Measurements from ENCODE around the gene FKBP2.

FKBP2 gene

DNA sequence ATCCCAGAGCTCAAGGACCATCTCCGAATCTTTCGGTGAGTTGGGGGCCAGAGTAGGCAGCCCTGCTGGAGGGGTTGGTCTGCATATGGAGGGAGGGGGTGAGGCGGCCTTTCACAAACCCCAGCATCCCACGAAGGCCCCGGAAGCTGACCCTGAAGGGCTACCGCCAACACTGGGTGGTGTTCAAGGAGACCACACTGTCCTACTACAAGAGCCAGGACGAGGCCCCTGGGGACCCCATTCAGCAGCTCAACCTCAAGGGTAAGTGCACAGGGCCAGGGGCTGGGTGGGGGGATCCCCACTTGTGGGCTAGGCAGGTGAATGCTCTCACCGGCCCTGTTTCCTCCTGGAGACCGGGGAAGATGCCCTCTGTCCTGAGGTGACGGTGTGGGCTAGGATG lies 21.1 kb upstream of the FKBP2 start:
- DNase-seq (ENCODE audit: low spot score) = no peak

DNA sequence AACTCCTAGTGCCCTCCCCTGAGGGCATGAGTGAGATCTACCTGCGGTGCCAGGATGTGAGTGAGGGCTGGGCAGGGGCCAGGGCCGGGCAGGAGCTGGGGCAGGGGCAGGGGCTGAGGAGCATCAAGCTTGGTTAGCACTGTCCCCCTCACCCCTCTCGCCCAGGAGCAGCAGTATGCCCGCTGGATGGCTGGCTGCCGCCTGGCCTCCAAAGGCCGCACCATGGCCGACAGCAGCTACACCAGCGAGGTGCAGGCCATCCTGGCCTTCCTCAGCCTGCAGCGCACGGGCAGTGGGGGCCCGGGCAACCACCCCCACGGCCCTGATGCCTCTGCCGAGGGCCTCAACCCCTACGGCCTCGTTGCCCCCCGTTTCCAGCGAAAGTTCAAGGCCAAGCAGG lies 20.6 kb upstream of the FKBP2 start:
- DNase-seq (ENCODE audit: low spot score) = no peak

DNA sequence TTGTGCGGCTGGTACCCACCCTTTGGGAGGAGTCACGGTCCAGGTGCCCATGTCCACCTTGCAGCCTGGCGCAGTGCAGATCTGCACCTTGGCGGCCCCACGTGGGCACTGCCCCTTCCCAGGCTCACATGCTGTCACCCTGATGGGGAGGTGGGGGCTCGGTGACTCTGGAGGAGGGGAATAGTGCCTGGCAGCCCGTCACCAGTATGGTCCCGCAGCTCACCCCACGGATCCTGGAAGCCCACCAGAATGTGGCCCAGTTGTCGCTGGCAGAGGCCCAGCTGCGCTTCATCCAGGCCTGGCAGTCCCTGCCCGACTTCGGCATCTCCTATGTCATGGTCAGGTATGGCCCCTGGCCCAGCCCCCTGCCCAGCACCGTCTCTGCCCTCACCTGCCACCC lies 20.1 kb upstream of the FKBP2 start:
- no peak for DNase-seq (ENCODE audit: low spot score)

DNA sequence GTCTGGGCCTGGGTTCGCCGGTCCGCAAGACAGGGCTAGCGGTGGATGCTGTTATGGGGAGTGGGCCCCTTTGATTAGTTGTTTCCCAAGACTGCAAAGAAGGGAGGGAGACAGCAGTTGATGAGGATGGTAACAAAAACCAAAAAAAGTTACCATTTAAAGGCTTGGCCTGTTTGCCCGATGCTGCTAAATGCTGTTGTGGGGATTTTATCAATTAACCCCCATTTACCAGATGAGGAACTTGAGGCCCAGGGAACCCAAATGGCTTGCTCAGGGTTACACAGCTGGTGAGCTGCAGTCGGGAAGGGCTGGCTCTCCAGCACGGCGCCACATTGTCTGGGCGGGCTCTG lies 18.3 kb upstream of the FKBP2 start:
- DNase-seq (ENCODE audit: low spot score) = no peak

DNA sequence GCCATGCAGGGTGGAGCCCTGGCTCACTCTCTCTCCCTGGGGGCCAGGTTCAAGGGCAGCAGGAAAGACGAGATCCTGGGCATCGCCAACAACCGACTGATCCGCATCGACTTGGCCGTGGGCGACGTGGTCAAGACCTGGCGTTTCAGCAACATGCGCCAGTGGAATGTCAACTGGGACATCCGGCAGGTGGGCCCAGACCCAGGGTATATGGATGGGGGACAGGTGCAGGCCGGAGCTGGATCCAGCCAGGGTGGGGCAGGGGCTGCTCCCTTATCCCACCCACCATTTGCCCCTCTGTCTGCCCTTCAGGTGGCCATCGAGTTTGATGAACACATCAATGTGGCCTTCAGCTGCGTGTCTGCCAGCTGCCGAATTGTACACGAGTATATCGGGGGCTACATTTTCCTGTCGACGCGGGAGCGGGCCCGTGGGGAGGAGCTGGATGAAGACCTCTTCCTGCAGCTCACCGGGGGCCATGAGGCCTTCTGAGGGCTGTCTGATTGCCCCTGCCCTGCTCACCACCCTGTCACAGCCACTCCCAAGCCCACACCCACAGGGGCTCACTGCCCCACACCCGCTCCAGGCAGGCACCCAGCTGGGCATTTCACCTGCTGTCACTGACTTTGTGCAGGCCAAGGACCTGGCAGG lies 17.8 kb upstream of the FKBP2 start:
- no peak for DNase-seq (ENCODE audit: low spot score)

DNA sequence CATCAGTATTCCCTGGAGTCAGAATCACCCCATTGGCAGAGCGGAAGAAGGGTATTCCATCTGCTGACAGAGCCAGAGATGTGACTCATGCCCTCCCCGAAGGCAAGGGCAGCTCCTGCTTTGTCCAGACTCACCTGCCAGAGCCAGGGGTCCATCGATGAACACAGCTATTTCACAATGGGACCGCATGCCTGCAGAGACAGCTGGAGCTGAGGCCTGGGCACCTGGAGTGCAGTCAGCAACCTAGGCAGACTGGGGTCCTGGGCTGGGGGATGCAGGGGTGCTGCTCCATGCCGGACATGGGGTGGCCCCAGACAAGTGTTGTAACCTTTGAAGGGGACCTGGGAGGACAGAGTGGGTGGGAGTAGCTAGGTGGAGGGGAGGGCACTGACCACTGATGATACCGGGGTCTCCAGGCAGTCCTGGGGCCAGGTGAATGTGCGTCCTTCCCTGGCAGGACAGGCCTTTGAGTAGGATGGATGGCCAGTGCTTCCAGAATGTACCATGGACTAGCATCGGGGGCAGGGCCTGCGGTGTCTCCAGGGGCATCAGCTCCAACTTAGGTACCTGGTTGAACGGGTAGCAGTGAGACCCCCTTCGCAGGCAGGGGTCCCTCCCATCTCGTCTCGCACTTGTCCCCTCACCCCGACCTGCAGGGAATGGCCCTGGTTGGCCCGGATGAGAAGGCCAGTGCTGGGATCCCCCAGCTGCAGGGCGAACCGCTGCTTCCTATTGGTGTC lies 16.6 kb upstream of the FKBP2 start:
- DNase-seq (ENCODE audit: low spot score) = no peak

DNA sequence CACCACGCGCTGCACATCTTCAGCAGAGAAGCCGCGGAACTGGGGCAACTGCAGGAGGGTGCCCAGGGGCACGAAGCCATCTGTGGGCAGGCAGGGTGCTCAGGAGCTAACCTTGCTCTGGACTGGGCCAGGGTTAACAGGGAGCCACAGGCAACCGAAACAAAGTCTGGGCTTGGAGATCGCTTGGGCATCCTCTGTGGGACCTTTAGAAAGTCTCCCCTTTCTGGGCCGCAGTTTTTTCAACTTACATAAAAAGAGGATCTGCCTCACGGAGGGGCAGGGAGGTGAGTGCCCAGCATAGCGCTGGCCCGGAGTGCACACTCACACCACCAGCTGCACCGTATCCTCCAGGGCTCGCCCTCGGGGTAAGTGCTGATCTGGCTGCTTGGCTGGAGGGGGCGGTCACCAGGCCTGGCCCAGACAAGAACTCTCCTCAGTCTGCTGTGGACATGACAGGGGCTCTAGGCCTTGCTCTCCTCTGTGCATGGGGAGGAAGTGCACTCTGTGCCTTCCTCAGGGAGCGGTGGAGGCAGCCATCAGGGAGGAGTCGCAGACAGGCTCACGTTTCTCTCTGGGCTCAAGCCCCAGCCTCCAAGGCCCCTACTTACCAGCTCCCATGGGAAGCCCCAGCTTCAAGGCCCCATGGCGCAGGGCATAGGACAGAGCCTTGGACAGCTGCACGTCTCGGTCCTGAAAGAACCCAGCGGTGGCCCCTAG lies 15.8 kb upstream of the FKBP2 start:
- DNase-seq (ENCODE audit: low spot score) = no peak

DNA sequence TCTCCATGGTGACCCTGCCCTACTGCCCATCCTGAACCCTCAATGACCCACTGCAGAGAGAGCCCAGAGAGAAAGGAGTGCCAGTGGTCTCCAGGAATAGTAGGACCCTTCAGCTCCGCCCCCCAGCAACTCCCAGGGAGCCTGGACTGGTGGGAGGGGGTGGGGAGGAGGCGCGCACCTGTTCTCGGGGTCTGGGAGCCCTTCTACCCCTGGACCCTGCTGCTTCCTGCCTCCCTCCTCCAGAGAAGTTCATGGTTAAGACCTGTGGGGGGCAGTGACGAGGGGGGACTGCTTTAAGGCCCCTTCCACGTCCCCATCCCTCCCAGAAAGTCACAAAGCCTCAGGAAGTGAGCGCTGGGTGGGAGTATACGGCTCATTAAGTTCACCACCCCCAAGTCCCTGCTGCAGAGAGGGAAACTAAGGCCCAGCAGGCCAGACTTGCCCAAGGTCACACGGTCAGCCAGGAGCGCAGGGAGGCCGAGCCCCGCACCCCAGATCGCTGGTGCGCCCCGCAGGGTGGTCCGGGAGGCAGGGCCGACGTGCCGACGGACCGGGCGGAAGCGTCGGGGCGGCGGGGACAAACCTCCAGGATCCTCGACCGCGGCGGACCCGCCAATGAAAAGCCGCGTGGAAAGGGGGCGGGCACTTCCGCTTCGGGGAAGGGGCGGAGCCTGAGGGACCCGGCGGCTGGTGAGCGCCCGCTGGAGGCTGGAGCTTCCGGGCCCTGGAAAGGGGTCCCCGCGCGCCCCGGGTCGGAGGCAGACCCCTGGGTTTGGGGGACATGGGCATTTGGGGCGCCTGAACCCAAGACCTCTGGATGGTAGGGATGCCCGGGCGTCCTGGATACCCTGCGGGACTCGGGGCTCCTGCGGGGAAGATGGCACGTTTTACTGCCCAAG lies 15.0 kb upstream of the FKBP2 start, which contains the start of the genes NUDT22 and TRPT1:
Gene NUDT22, plus strand, starts transcription at position 667 of the 899 bp plus-strand sequence. CDS start 379 bp downstream, outside the sequence.
Gene TRPT1, minus strand, starts transcription at position 579 of the 899 bp plus-strand sequence. Its CDS starts 326 bp downstream, at position 253.
- peak; percentile 96 for DNase-seq (ENCODE audit: low spot score)

DNA sequence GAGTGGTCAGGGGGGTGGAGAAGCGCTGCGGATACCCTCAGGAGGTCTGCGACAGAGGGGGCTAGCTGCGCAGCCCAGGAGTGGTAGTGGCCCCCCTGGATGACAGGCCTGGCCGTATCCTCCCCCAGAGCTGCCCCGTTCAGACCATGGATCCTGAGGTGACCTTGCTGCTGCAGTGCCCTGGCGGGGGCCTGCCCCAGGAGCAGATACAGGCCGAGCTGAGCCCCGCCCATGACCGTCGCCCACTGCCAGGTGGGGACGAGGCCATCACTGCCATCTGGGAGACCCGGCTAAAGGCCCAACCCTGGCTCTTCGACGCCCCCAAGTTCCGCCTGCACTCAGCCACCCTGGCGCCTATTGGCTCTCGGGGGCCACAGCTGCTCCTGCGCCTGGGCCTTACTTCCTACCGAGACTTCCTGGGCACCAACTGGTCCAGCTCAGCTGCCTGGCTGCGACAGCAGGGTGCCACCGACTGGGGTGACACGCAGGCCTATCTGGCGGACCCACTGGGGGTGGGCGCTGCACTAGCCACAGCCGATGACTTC lies 14.3 kb upstream of the FKBP2 start:
- DNase-seq (ENCODE audit: low spot score) = peak; percentile 54

DNA sequence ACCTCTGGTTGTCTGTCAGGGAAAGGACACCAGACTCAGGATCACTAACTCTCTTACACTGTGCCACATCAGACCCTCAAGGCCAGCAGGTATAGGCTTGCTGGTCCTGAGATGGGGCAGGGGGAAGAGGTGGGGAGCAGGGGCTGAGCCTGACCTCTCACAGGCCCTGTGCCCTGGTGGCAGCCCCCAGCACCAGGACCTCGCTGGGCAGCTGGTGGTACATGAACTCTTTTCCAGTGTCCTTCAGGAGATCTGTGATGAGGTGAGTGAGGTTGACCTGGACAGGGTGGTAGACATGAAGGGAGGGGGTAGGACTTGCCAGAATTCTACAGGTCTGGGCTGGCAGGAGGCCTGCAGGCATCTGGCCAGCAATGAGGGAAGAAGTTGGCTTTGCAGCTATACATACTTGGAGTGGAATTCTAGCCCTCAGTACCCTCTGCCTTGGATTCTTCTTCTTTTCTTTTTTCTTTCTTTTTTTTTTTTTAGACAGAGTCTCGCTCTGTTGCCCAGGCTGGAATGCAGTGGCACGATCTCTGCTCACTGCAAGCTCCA lies 13.4 kb upstream of the FKBP2 start:
- DNase-seq (ENCODE audit: low spot score) = no peak

DNA sequence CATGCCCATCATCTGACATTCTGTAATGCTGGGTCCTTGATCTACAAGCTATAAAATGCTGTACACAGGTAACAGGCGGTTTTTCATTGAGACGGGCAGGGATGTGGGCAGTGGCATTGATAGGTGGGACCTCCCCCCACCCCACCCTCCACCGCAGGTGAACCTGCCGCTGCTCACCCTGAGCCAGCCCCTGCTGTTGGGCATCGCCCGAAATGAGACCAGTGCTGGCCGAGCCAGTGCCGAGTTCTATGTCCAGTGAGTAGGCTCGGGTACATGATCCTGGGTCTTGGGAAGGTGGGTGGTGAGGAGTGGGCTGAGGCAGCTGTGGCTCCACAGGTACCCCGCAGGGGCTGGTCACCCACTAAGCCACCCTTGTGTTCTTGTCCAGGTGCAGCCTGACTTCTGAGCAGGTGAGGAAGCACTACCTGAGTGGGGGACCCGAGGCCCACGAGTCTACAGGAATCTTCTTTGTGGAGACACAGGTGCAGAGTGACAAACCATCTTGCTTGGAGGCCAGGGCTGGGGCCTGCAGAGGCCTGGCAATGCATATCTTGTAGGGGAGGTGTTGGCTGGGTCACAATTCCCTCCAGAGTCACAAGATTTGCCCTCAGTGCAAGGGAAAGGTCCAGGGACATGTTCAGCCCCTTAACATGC lies 11.7 kb upstream of the FKBP2 start:
- no peak for DNase-seq (ENCODE audit: low spot score)

DNA sequence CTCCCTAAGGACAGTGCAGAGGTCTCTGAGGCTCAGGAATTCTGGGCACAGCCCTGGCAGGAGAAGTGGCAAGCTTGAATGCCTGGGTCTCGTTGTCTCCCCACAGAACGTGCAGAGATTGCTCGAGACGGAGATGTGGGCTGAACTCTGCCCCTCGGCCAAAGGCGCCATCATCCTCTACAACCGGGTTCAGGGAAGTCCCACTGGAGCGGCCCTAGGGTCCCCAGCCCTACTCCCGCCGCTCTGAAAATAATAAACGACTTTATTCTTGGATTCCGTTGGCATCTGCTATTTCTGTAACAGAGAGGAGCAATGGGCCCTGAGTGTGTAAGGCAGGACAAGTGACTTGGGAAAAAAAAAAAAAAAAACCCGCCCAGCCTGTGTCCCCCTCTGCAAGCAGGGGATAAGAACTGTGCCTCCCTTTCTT lies 11.1 kb upstream of the FKBP2 start:
- DNase-seq (ENCODE audit: low spot score) = no peak

DNA sequence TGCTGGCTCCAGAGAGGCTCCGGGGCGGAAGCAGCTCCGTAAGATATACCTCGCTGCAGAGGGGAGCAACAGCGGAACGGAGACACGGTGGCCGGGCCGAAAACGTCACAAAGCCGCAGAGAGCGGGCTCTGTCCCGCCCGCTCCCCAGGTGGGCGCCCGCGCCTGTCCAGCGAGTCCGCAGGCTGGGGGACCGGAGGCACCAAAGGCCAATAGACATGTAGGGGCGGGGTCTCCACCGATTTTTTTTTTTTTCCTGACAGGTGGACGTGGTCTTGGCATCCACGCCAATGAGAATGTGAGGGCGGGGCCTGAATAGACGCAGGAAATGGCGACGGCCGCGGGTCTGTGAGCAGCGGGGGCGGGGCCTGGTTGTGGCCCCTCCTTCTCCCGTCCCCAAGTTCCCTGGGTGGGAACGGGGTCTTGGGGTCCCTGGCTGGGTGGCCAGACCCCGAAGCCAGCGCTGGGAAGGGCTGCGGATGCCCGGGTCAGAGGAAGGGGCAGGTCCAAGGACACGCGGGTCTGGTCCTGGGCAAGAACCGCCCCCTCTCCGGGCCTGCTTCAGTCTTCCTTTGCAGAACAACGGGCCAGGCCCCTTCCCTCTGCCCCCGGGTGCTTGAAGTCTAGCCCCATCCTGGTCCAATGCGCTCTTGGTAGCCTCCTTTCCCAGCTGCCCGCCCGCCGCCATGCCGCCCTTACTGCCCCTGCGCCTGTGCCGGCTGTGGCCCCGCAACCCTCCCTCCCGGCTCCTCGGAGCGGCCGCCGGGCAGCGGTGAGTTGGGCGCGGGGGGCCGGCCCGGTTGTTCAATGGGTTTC lies 10.5 kb upstream of the FKBP2 start, which contains the start of gene DNAJC4:
Gene DNAJC4, plus strand, starts transcription at position 378 of the 814 bp plus-strand sequence. Its CDS starts 307 bp downstream, at position 685.
- peak; percentile 86 for DNase-seq (ENCODE audit: low spot score)

DNA sequence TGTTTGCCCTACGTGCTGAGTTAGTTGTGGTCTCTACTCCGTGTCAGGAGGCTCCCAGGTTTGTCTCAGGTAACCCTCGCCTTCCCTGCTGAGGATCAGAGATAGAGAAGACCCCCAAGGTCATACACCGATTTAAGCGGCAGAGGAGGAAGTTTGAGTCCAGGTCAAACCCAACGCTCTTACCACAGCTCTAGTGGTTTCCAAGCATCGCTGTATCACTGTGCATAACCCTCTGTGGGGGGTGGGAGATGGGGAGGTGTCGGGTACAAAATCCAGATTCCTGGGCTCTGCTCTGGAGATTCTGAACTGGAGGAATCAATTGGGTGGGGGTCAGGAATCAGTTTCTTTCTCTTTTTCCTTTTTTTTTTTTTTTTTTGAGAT lies 9.9 kb upstream of the FKBP2 start:
- no peak for DNase-seq (ENCODE audit: low spot score)

DNA sequence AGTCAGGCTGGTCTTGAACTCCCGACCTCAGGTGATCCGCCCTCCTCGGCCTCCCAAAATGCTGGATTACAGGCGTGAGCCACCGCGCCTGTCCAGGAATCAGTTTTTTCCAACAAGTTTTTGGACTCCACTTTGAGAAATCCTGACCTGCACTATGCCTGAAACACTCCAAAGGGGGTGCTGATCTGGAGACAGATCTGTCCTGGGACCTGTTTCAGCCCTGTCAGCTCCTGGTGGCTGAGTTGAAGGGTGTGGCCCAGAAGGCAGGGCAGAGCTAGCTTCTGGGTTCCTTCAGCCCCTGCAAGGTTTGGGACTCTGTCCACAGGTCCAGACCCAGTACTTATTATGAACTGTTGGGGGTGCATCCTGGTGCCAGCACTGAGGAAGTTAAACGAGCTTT lies 9.3 kb upstream of the FKBP2 start:
- no peak for DNase-seq (ENCODE audit: low spot score)

DNA sequence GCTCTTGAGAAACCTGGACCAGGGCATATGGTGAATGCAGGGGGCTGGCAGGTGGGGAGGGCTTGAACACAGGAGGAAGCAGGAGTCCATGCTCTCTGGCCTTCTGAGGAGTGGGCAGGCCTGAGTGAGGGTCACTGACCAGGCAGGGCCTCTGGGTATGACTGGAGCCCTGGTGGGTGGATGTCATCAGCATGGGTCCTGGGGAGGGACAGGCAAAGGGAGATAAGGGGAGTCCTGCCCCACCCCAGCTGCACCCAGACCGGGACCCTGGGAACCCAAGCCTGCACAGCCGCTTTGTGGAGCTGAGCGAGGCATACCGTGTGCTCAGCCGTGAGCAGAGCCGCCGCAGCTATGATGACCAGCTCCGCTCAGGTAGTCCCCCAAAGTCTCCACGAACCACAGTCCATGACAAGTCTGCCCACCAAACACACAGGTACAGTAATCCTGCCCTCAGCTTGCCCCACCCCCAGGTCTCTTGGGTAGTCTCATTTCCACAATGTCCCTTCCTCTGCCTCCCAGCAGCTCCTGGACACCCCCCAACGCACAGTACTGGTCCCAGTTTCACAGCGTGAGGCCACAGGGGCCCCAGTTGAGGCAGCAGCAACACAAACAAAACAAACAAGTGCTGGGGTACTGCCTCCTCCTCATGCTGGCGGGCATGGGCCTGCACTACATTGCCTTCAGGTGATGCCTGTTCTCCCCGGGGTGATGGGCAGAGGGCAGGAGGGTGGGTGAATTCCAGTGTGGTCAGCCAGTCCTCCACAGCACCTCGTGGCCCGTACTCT lies 8.5 kb upstream of the FKBP2 start:
- no peak for DNase-seq (ENCODE audit: low spot score)

DNA sequence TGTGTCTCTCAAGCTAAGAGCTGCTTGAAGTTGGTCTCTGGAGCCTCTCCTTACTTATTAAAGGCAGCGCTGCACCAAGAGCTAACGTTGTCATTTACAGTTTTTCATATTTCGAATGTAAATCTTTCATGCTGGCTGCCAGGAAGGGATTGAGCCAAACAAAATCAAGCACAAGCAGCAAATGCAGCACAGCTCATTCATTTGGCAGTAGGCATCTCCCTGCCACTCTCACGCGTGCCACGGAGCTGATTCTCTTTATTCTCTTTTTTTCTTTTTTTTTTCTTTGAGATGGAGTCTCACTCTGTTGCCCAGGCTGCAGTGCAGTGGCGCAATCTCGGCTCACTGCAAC lies 8.0 kb upstream of the FKBP2 start:
- DNase-seq (ENCODE audit: low spot score) = no peak

DNA sequence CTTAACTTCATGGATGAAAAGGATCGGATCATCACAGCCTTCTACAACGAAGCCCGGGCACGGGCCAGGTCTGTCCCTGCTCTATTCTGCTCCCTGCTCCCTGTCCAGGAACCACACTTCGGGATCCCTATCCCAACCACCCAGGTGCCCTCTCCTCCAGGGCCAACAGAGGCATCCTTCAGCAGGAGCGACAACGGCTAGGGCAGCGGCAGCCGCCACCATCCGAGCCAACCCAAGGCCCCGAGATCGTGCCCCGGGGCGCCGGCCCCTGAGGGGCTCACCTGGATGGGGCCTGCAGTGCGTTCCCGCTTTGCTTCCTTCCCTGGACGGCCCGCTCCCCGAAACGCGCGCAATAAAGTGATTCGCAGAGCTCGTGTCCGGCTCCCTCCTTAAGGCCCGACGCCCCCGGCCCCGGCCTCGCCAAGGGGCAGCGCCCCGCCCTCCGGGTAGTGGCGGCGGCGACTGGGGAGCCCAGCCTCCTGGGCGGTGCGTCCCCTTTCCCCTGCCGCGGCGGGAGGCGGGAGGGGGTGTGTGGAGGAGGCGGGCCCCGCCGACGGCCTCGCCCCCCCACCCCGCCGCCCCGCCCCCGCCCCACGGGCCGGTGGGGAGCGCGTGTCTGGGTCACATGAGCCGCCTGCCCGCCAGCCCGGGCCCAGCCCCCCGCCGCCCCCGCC lies 6.8 kb upstream of the FKBP2 start, which contains the start of gene VEGFB:
Gene VEGFB, plus strand, starts transcription at position 672 of the 674 bp plus-strand sequence. CDS start 250 bp downstream, outside the sequence.
- DNase-seq (ENCODE audit: low spot score) = peak; percentile 93

All from GM03348 (cell line).